ENCODE results near the gene LAMA2. TPM values are rescaled to one million over a fixed set of nuclear protein-coding genes. Genes with fewer than 3 reads are reported as not detected.

LAMA2 gene
- total RNA-seq, 1 experiment from 2014 or later: 8.2 TPM

DNA sequence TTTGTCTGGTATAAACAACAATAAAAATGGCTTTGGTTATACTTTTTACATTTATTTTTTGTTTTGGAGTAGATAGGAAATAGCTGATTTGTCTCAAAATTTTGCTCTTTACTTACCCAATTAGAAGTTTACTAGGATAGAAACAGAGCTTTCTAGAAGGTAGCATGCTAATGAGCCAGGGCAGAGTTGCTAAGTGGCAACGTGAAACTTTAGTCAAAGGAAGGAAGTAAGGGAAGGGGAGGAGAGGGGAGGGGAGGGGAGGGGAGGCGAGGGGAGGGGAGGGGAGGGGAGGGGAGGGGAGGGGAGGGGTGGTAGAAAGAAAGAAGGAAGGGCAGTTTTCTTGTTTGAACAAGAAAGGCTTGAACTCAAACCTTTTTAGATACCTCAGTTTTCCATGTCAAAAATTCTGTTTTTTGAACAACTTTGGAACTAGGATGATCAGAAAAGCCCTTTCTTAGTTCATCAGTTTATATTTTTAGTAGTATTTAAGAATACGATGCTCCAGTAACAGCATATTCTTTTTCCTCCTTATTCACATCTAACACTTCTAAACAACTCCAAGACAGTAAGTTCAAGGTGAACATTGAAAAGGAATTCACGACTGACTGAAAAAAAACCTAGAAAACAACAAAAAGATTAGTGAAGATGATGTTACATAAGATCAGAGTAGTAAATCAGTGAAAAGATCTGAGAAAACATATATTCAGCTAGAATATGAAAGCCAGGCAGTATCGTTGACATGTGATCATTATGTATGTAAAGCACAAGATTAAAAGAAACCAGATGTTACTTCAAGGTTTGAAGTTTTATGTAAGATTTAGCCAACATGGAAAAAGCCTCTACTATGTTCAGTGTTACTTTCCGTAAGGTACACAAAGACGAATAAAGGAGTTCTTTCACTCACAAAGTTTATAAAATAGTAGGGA, 563.6 kb downstream of the LAMA2 start:
- Histone ChIP-seq H3K27me3 (ENCODE audit: insufficient read depth, low read length) (no peaks in the 10 kb centered on the region), H3K4me3 (replicated peaks in 1 of 2; ENCODE audit: low read depth in 1 of 2, low read length in 2 of 2) (no peak overlapping the region), H3K36me3 (ENCODE audit: control insufficient read depth in 1 of 2, insufficient read depth in 2 of 2, low read length in 2 of 2) (no peaks in the 10 kb centered on the region), H3K9me2 (ENCODE audit: insufficient read depth) (no peaks in the 10 kb centered on the region), H3K79me2 (ENCODE audit: insufficient read depth, low read length) (no peaks in the 10 kb centered on the region), H3K9me3 (ENCODE audit: control insufficient read depth in 1 of 2, insufficient read depth in 1 of 2, low read depth in 1 of 2, low read length in 2 of 2) (no peaks in the 10 kb centered on the region), H3K9ac (ENCODE audit: low read length) (no peak overlapping the region), H3K4me1 (ENCODE audit: control insufficient read depth in 1 of 2, insufficient read depth in 2 of 2, low read length in 2 of 2) (no peaks in the 10 kb centered on the region), H3K4me2 (ENCODE audit: low read length) (no peak overlapping the region), H4K20me1 (ENCODE audit: insufficient read depth) (no peaks in the 10 kb centered on the region), H3K27ac (ENCODE audit: low read depth, low read length) (no peak overlapping the region), H2AFZ (ENCODE audit: low read depth, low read length, poor library complexity, severe bottlenecking) (no peak overlapping the region)
- POLR2A ChIA-PET: no interaction called here
- RAD21 ChIA-PET (ENCODE audit: low non-redundant PET in 1 of 2, low total read pairs in 2 of 2, uncharacterized antibody in 2 of 2, unreplicated experiment in 2 of 2): no interaction called here
- BruUV-seq (replicated peaks): no TSS peak
- TF ChIP-seq YY1 (IDR thresholded peaks at IDR 0.05; ENCODE audit: extremely low read depth, insufficient replicate concordance, low read depth, low read length): no peak
- no peak for TF ChIP-seq ELF1 (IDR thresholded peaks at IDR 0.05; ENCODE audit: borderline replicate concordance, low read depth)
- no peak for TF ChIP-seq ATF3 (IDR thresholded peaks at IDR 0.05)
- no peak for TF ChIP-seq CEBPB (IDR thresholded peaks at IDR 0.05; ENCODE audit: low read depth)
- no peak for TF ChIP-seq EZH2 (IDR thresholded peaks at IDR 0.05)
- TF ChIP-seq EGR1 (IDR thresholded peaks at IDR 0.05; ENCODE audit: low read depth): no peak
- TF ChIP-seq ZNF274 (IDR thresholded peaks at IDR 0.05; ENCODE audit: low read depth, low read length): no peak
- no peak for TF ChIP-seq ZFX (IDR thresholded peaks at IDR 0.05)
- TF ChIP-seq FOSL1 (IDR thresholded peaks at IDR 0.05; ENCODE audit: low read depth): no peak
- TF ChIP-seq REST (IDR thresholded peaks at IDR 0.05; ENCODE audit: low read depth): no peak
- no peak for TF ChIP-seq RAD21 (IDR thresholded peaks at IDR 0.05; ENCODE audit: low read depth)
- no peak for TF ChIP-seq EZH2phosphoT487 (IDR thresholded peaks at IDR 0.05; ENCODE audit: borderline replicate concordance)
- intact Hi-C loops (cut with micrococcal nuclease): no loop called here
- ATAC-seq (no peak), DNase-seq (ENCODE audit: low read depth, low spot score) (no peak)
- CTCF ChIA-PET: no interaction called here
